H1 (cell line): Measurements from ENCODE around the gene OSBPL9. TPM values are rescaled to one million over a fixed set of nuclear protein-coding genes. Genes with fewer than 3 reads are reported as not detected.

ENCODE experiments used
- CTCF ChIA-PET: fragments of 300-600 bp; sonication (Branson Sonifier 250); formaldehyde crosslinking; loops from one replicate; lab custom pipeline; 2021; ENCODE audit not compliant: partially characterized antibody; lab: Charles Lee
- POLR2A ChIA-PET: fragments of 300-600 bp; sonication (Branson Sonifier 250); formaldehyde crosslinking; loops from one replicate; lab custom pipeline; 2021; ENCODE audit warnings: inconsistent platforms; ENCODE audit not compliant: partially characterized antibody; lab: Charles Lee
- DNase-seq, 2 experiments: peaks; one replicate each; pipeline versions ENCODE4 v3.0.0 to v3.0.0-alpha.2; 2010 to 2022; ENCODE audit warnings: low spot score in 2 of 2, low read depth in 1 of 2, mixed read lengths in 1 of 2
- FAIRE-seq: peaks from 2 replicates; lab custom pipeline; 2011; peaks lifted over from hg19 to GRCh38; lab: Jason Lieb, UNC
- H2AFZ ChIP-seq: 2 replicates; pipeline ENCODE4 v1.8.1; 2012; ENCODE audit warnings: low read length, inconsistent platforms
- H2AK5ac ChIP-seq: 2 replicates; pipeline ENCODE4 v1.6.1; 2013; ENCODE audit warnings: low read depth, low read length
- H2BK120ac ChIP-seq: replicated peaks from 2 replicates; pipeline ENCODE3; 2013; ENCODE audit warnings: low read depth, low read length, inconsistent platforms
- H2BK12ac ChIP-seq: 2 replicates; pipeline ENCODE4 v1.6.1; 2013; ENCODE audit warnings: low read depth, low read length
- H2BK15ac ChIP-seq: 2 replicates; pipeline ENCODE4 v1.6.1; 2013; ENCODE audit warnings: low read length
- H2BK20ac ChIP-seq: 2 replicates; pipeline ENCODE4 v1.6.1; 2013; ENCODE audit warnings: low read length
- H2BK5ac ChIP-seq: 2 replicates; pipeline ENCODE4 v1.6.1; 2013; ENCODE audit warnings: low read depth, low read length
- H3K14ac ChIP-seq: 2 replicates; pipeline ENCODE4 v1.6.1; 2013; ENCODE audit warnings: inconsistent platforms; ENCODE audit not compliant: insufficient read length
- H3K18ac ChIP-seq: 2 replicates; pipeline ENCODE4 v1.6.1; 2013; ENCODE audit warnings: low read length; ENCODE audit errors: extremely low read depth
- H3K23ac ChIP-seq: 2 replicates; pipeline ENCODE4 v1.6.1; 2013; ENCODE audit warnings: inconsistent platforms; ENCODE audit not compliant: insufficient read length
- H3K23me2 ChIP-seq: 2 replicates; pipeline ENCODE4 v1.6.1; 2013; ENCODE audit warnings: low read depth, low read length
- H3K27ac ChIP-seq: 2 replicates; pipeline ENCODE4 v1.6.1; 2011; ENCODE audit warnings: low read depth, low read length, inconsistent platforms
- H3K27me3 ChIP-seq, 4 experiments: replicated peaks in 1 of 4; 1 replicate in 1 of 4; 2 replicates in 3 of 4; pipeline versions ENCODE4 v1.6.1 to v1.8.1; 2011 to 2013; ENCODE audit warnings: low read length in 3 of 4, mild to moderate bottlenecking in 3 of 4, inconsistent platforms in 2 of 4, mixed read lengths in 2 of 4, moderate library complexity in 1 of 4; ENCODE audit not compliant: control insufficient read depth in 3 of 4, insufficient read depth in 3 of 4; ENCODE audit errors: extremely low read depth in 1 of 4
- H3K36me3 ChIP-seq, 4 experiments: 2 replicates each; pipeline versions ENCODE4 v1.6.1 to v1.8.1; 2011 to 2013; ENCODE audit warnings: mild to moderate bottlenecking in 4 of 4, low read length in 3 of 4, moderate library complexity in 2 of 4, control low read depth in 1 of 4, inconsistent platforms in 1 of 4; ENCODE audit not compliant: insufficient read depth in 4 of 4, control insufficient read depth in 2 of 4
- H3K4ac ChIP-seq: replicated peaks from 2 replicates; pipeline ENCODE3; 2013; ENCODE audit warnings: low read length, low read depth, mixed read lengths, inconsistent platforms; ENCODE audit not compliant: insufficient read length
- H3K4me1 ChIP-seq, 4 experiments: replicated peaks in 1 of 4; 1 replicate in 1 of 4; 2 replicates in 3 of 4; pipeline versions ENCODE4 v1.6.1 to v1.8.1; 2011 to 2013; ENCODE audit warnings: low read length in 3 of 4, inconsistent platforms in 2 of 4, mixed read lengths in 1 of 4; ENCODE audit not compliant: insufficient read depth in 4 of 4, control insufficient read depth in 3 of 4
- H3K4me2 ChIP-seq, 2 experiments: 2 replicates each; pipeline versions ENCODE4 v1.6.1 to v1.8.1; 2011 to 2013; ENCODE audit warnings: low read depth in 2 of 2, low read length in 2 of 2, control low read depth in 1 of 2, inconsistent platforms in 1 of 2, mild to moderate bottlenecking in 1 of 2; ENCODE audit not compliant: insufficient read depth in 1 of 2
- H3K4me3 ChIP-seq, 4 experiments: fragments of 200-600, 300-600 bp in 1 of 4; sonication (generic), shearing (Covaris generic), sonication (Bioruptor Twin) in 1 of 4; 2 replicates each; pipeline versions ENCODE4 v1.5.1 to v1.8.1; 2011 to 2016; ENCODE audit warnings: low read length in 4 of 4, low read depth in 3 of 4, control low read depth in 2 of 4, inconsistent platforms in 2 of 4, mild to moderate bottlenecking in 2 of 4, mixed read lengths in 1 of 4, moderate library complexity in 1 of 4; ENCODE audit not compliant: insufficient read depth in 2 of 4; ENCODE audit errors: extremely low read depth in 1 of 4
- H3K56ac ChIP-seq: replicated peaks from 2 replicates; pipeline ENCODE3; 2013; ENCODE audit warnings: low read depth, mild to moderate bottlenecking, mixed read lengths, low read length, inconsistent platforms; ENCODE audit not compliant: insufficient read length
- H3K79me1 ChIP-seq: 2 replicates; pipeline ENCODE4 v1.6.1; 2013; ENCODE audit warnings: low read depth, low read length, control low read depth
- H3K79me2 ChIP-seq, 2 experiments: 2 replicates each; pipeline versions ENCODE4 v1.6.1 to v1.8.1; 2012 to 2013; ENCODE audit warnings: low read length in 2 of 2, mild to moderate bottlenecking in 2 of 2, inconsistent platforms in 1 of 2; ENCODE audit not compliant: insufficient read depth in 2 of 2, control insufficient read depth in 1 of 2
- H3K9ac ChIP-seq, 4 experiments: replicated peaks in 1 of 4; 1 replicate in 1 of 4; 2 replicates in 3 of 4; pipeline versions ENCODE4 v1.6.1 to v1.8.1; 2011 to 2013; ENCODE audit warnings: low read depth in 3 of 4, low read length in 3 of 4, control low read depth in 2 of 4, mild to moderate bottlenecking in 2 of 4, moderate library complexity in 2 of 4, inconsistent platforms in 1 of 4; ENCODE audit errors: extremely low read depth in 1 of 4
- H3K9me3 ChIP-seq, 2 experiments: 2 replicates each; pipeline versions ENCODE4 v1.6.1 to v1.8.1; 2012 to 2013; ENCODE audit warnings: mild to moderate bottlenecking in 2 of 2, moderate library complexity in 2 of 2, control low read depth in 1 of 2, inconsistent platforms in 1 of 2, low read depth in 1 of 2, low read length in 1 of 2, mixed read lengths in 1 of 2; ENCODE audit not compliant: insufficient read depth in 2 of 2
- H4K20me1 ChIP-seq, 2 experiments: replicated peaks in 1 of 2; 2 replicates each; pipeline versions ENCODE3 to v1.8.1; 2011 to 2013; ENCODE audit warnings: inconsistent platforms in 2 of 2, low read length in 2 of 2, mild to moderate bottlenecking in 1 of 2; ENCODE audit not compliant: insufficient read depth in 2 of 2, control insufficient read depth in 1 of 2
- H4K5ac ChIP-seq: 2 replicates; pipeline ENCODE4 v1.6.1; 2013; ENCODE audit warnings: low read length, low read depth, mixed read lengths, inconsistent platforms; ENCODE audit not compliant: insufficient read length
- H4K8ac ChIP-seq: 2 replicates; pipeline ENCODE4 v1.8.0; 2013; ENCODE audit warnings: mild to moderate bottlenecking, moderate library complexity, low read length, inconsistent platforms; ENCODE audit not compliant: insufficient read depth; ENCODE audit errors: extremely low read depth
- H4K91ac ChIP-seq: replicated peaks from 2 replicates; pipeline ENCODE3; 2013; ENCODE audit warnings: low read length, mixed read lengths, inconsistent platforms; ENCODE audit not compliant: insufficient read length
- BCL11A ChIP-seq, 2 experiments: IDR thresholded peaks; one replicate each; pipeline ENCODE4 v1.6.1; 2011; ENCODE audit warnings: low read depth in 2 of 2, low read length in 2 of 2, mild to moderate bottlenecking in 2 of 2
- JUN ChIP-seq: IDR thresholded peaks from 2 replicates; pipeline ENCODE4 v1.6.1; 2011; ENCODE audit warnings: low read depth, mild to moderate bottlenecking, improper control_type of control experiment, low read length
- WGBS, 2 experiments: shearing (Covaris generic) in 1 of 2; methylation state at CpG; one replicate each; pipeline versions ENCODE4 v1.1.6 to v1.1.7; 2013 to 2015; ENCODE audit warnings: low lambda C conversion rate in 2 of 2, mixed read lengths in 2 of 2, inconsistent platforms in 1 of 2, low coverage in 1 of 2, missing lambda C conversion rate in 1 of 2; ENCODE audit not compliant: insufficient replicate concordance in 2 of 2, insufficient coverage in 1 of 2, insufficient read length in 1 of 2; ENCODE audit errors: extremely low coverage in 1 of 2, missing lambda C conversion rate in 1 of 2; 5-methylcytosine and 5-hydroxymethylcytosine counted together
- polyA plus RNA-seq, 7 experiments: library from polyadenylated mRNA; depleted of rRNA in 3 of 7; stranded (reverse) in 5 of 7; unstranded in 2 of 7; fragments of >200 nt in 5 of 7; fragments of 200-250 nt in 2 of 7; gene quantifications; 1 replicate in 5 of 7; 2 replicates in 1 of 7; 4 replicates in 1 of 7; pipeline versions ENCODE4 v1.2.1 to v1.2.3, GENCODE V29; 2011 to 2013; ENCODE audit warnings: missing spikeins in 2 of 7, mixed read lengths in 2 of 7
- total RNA-seq: library from RNA; stranded (reverse); fragmentation: NEBNext Ultra II Directional; extraction: Animal tissue kit (Norgen Biotek cat#: 25700); gene quantifications from 2 replicates; pipeline ENCODE4 v1.2.1, GENCODE V29; 2021
- TF ChIP-seq, protein P1 (sequence below): IDR thresholded peaks from 2 replicates; pipeline ENCODE4 v1.6.1; 2012; ENCODE audit warnings: inconsistent platforms

Gene OSBPL9
- total and polyA plus RNA-seq, 2 of the 8 experiments (the other 6 are each of a cell fraction or from before 2014, with no cell fraction given): 58.2 to 71.6 TPM

DNA sequence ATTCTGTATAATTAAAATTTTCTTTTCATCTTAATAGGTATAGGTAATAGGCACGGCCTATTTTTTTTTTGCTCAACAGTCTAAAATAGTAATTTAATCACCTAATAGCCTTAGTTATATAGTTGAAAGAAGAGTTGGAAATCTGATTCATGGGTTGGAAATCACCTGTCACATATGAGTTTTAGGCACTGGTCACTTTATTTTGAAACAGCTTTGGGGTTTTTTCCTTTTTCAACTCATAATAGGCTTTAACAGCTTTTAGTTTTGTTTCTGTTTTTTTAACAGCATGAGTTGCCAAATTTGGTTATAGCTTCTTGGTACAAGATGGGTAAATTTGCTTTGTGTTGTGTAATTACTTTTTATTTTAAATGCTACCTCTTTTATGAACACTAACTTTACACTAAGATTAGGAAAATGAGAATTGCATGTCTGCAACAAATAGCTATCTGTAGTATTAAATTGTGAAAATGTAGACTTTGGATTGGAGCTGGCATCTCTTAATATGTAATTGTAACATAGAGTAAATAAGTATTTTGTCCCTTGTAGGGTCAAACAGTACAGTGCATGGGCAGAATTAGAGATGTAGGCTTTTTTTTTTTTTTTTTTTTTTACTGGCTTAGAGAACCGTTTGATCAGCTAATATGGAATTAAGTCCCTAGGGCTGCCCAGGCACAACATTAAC is 109.8 kb downstream of the OSBPL9 start:
- H3K56ac ChIP-seq: no peak overlapping the region
- no peak overlapping the region for H2BK20ac ChIP-seq
- H2BK15ac ChIP-seq: no peak overlapping the region
- H3K18ac ChIP-seq: no peak overlapping the region
- H3K14ac ChIP-seq: no peak overlapping the region
- peaks cover 0 to 6% (median 2%) of the 10 kb centered on the region in 4 experiments; a peak in 4 of 7 replicates for H3K4me1 ChIP-seq
- H4K20me1 ChIP-seq: no peaks in the 10 kb centered on the region
- H2BK120ac ChIP-seq: no peak overlapping the region
- H3K23ac ChIP-seq: no peak overlapping the region
- H3K4me3 ChIP-seq: no peak overlapping the region
- H3K79me1 ChIP-seq: no peaks in the 10 kb centered on the region
- H4K91ac ChIP-seq: no peak overlapping the region
- peaks cover 7% of the 10 kb centered on the region; the same call in 1 of the 2 replicates for H3K23me2 ChIP-seq
- no peak overlapping the region for H2BK12ac ChIP-seq
- CTCF ChIA-PET: interaction anchor here (0.7 to 1.5 kb wide), 3 partner anchors 28 to 151 kb away, joined by 3 to 7 read pairs (median 3); no protein-coding TSS in a partner anchor
- no peak overlapping the region for H3K27ac ChIP-seq
- H3K36me3 ChIP-seq: no peaks in the 10 kb centered on the region
- no peak overlapping the region for H2AFZ ChIP-seq
- no peak overlapping the region for H4K5ac ChIP-seq
- no peak overlapping the region for H3K4me2 ChIP-seq
- POLR2A ChIA-PET: interaction anchor here (0.8 kb wide), 1 partner anchor 330 kb away, joined by 3 read pairs; no protein-coding TSS in a partner anchor
- DNase-seq: no peak
- FAIRE-seq: no peak
- H2AK5ac ChIP-seq: no peak overlapping the region
- H3K27me3 ChIP-seq: no peaks in the 10 kb centered on the region
- WGBS, 2 experiments: 90% methylated on average over 2 of the region's 2 CpGs; no CpG with 5 or more reads in 1 of the 2 experiments
- no peak overlapping the region for H3K9ac ChIP-seq
- peaks cover 3 to 16% of the 10 kb centered on the region in 2 experiments; a peak in 3 of 4 replicates for H3K79me2 ChIP-seq
- no peak overlapping the region for H3K4ac ChIP-seq
- no peak overlapping the region for H2BK5ac ChIP-seq
- no peak overlapping the region for H4K8ac ChIP-seq
- H3K9me3 ChIP-seq: no peaks in the 10 kb centered on the region
- TF ChIP-seq JUN (no peak), BCL11A (IDR thresholded peaks at IDR 0.05; ENCODE audit: low read depth in 2 of 2, low read length in 2 of 2) (no peak)
- TF ChIP-seq, protein P1, sequence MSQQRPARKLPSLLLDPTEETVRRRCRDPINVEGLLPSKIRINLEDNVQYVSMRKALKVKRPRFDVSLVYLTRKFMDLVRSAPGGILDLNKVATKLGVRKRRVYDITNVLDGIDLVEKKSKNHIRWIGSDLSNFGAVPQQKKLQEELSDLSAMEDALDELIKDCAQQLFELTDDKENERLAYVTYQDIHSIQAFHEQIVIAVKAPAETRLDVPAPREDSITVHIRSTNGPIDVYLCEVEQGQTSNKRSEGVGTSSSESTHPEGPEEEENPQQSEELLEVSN: no peak
